Measurements from ENCODE around the gene TH.

TH gene

DNA sequence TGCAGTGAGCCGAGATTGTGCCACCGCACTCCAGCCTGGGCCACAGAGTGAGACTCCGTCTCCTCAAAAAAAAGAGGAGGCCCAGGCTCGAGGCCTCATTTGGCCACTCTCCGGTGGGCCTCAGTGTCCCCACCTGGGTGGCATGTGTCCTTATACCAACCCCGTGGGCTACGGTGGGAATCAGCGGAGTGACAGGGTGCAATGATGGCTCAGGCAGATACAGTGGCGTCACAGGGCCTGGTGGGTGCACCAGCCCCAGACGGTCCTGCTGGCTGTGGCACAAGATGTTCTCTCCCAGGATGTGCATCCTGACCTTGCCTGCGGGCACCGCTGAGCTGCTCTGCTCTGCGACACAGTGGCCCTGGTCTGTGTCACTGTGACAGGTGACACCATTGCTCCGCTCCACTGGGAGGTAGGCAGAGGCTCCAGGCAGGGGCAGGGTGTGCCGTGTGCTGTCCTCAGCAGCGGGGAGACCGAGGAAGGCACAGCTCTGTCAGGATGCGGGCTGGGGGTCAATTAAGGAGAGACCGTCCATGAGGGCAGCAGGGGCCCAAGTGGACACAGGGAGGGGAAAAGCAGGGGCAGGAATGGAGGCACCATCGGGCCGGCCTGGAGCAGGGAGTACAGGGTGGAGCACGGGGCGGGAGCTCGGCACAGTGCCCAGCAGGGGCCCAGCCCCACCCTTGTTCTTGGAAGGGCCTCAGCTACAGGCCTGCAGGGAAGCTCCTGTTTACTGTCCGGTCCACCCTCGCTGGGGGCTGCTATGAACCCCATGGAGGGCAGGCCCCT lies 21.7 kb upstream of the TH start:
- Histone ChIP-seq H3K9me2 (replicated peaks; ENCODE audit: control insufficient read depth, low read length) (no peaks in the 10 kb centered on the region), H3K27me3 (ENCODE audit: control insufficient read depth, low read length) (no peaks in the 10 kb centered on the region), H3F3A (ENCODE audit: control insufficient read depth, insufficient read depth) (no peaks in the 10 kb centered on the region), H3K4me1 (ENCODE audit: control insufficient read depth, low read length) (no peaks in the 10 kb centered on the region), H3K9me3 (ENCODE audit: control insufficient read depth, insufficient read depth, low read length) (no peaks in the 10 kb centered on the region), H3K4me2 (ENCODE audit: low read length) (no peak overlapping the region), H4K20me1 (ENCODE audit: control insufficient read depth, insufficient read depth, low read depth, low read length) (no peaks in the 10 kb centered on the region), H3K36me3 (ENCODE audit: control insufficient read depth, low read length) (no peaks in the 10 kb centered on the region), H3K27ac (ENCODE audit: low read depth, low read length) (no peak overlapping the region), H3K4me3 (ENCODE audit: low read length) (no peak overlapping the region), H3K79me2 (ENCODE audit: control insufficient read depth, low read length) (no peaks in the 10 kb centered on the region)
- no peak for TF ChIP-seq CTCF (IDR thresholded peaks at IDR 0.05; ENCODE audit: low read depth, low read length, poor library complexity, severe bottlenecking)
- no peak for TF ChIP-seq EZH2phosphoT487 (IDR thresholded peaks at IDR 0.05; ENCODE audit: borderline replicate concordance, low read length)

- Histone ChIP-seq H3K27me3 (ENCODE audit: control insufficient read depth, low read length) (no peaks in the 10 kb centered on the region), H3K4me2 (ENCODE audit: low read length) (no peak overlapping the region), H4K20me1 (ENCODE audit: control insufficient read depth, insufficient read depth, low read depth, low read length) (no peaks in the 10 kb centered on the region)
Measured at GRCh38 chr11:2192435-2192834, 20.8 kb upstream of the TH start.

DNA sequence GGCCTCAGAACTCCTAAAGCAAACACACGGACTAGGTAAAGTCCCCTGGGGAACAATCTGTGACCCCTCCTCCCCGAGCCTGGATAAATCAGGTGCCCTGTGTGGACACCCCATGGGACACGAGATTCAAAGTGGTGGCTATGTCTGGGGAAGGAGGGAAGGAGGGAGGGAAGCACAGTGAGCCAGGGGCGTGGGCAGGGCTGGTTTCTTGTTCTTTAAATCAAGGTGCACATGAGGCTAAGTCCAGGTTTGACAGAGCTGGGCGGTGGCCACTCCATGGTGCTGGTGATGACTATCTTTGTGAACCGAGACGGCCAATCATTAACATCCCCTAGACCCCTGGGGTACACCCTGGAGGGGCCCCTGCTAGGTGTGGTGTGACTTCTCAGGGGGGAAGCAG lies 20.3 kb upstream of the TH start:
- Histone ChIP-seq H3K9me3 (ENCODE audit: control insufficient read depth, insufficient read depth, low read length) (peaks cover 6% of the 10 kb centered on the region; the same call in 1 of the 2 replicates), H3K4me1 (ENCODE audit: control insufficient read depth, low read length) (no peaks in the 10 kb centered on the region)
- no peak for TF ChIP-seq CTCF (IDR thresholded peaks at IDR 0.05; ENCODE audit: low read depth, low read length, poor library complexity, severe bottlenecking)
- no peak for TF ChIP-seq EZH2phosphoT487 (IDR thresholded peaks at IDR 0.05; ENCODE audit: borderline replicate concordance, low read length)

More at GRCh38 chr11:2192435-2192834, 20.8 kb upstream of the TH start:
- Histone ChIP-seq H3K9me2 (replicated peaks; ENCODE audit: control insufficient read depth, low read length) (no peaks in the 10 kb centered on the region), H3K27ac (ENCODE audit: low read depth, low read length) (no peak overlapping the region), H3F3A (ENCODE audit: control insufficient read depth, insufficient read depth) (no peaks in the 10 kb centered on the region), H3K9me3 (ENCODE audit: control insufficient read depth, insufficient read depth, low read length) (peaks cover 4% of the 10 kb centered on the region; the same call in 1 of the 2 replicates), H3K4me3 (ENCODE audit: low read length) (no peak overlapping the region), H3K4me1 (ENCODE audit: control insufficient read depth, low read length) (no peaks in the 10 kb centered on the region), H3K36me3 (ENCODE audit: control insufficient read depth, low read length) (no peaks in the 10 kb centered on the region), H3K79me2 (ENCODE audit: control insufficient read depth, low read length) (no peaks in the 10 kb centered on the region)
- TF ChIP-seq EZH2phosphoT487 (IDR thresholded peaks at IDR 0.05; ENCODE audit: borderline replicate concordance, low read length) (no peak), CTCF (IDR thresholded peaks at IDR 0.05; ENCODE audit: low read depth, low read length, poor library complexity, severe bottlenecking) (no peak)

More for the DNA sequence above, 20.3 kb upstream of the TH start:
- Histone ChIP-seq H3K4me3 (ENCODE audit: low read length) (no peak overlapping the region), H4K20me1 (ENCODE audit: control insufficient read depth, insufficient read depth, low read depth, low read length) (no peaks in the 10 kb centered on the region), H3K4me2 (ENCODE audit: low read length) (no peak overlapping the region), H3F3A (ENCODE audit: control insufficient read depth, insufficient read depth) (no peaks in the 10 kb centered on the region), H3K27me3 (ENCODE audit: control insufficient read depth, low read length) (no peaks in the 10 kb centered on the region), H3K79me2 (ENCODE audit: control insufficient read depth, low read length) (no peaks in the 10 kb centered on the region), H3K36me3 (ENCODE audit: control insufficient read depth, low read length) (no peaks in the 10 kb centered on the region), H3K27ac (ENCODE audit: low read depth, low read length) (no peak overlapping the region), H3K9me2 (replicated peaks; ENCODE audit: control insufficient read depth, low read length) (no peaks in the 10 kb centered on the region)

All from DOHH2 (cell line).